CD4-positive, alpha-beta T cell treated with Interleukin-15 for 4 hours (primary cell): ENCODE data around the gene SLC19A1.
"Not testable (repeated sequence)": the region's sequence is repeated elsewhere in the genome, so short reads cannot be mapped to it uniquely, and the experiment has no call there.

ENCODE experiments used
- DNase-seq: peaks from one replicate; pipeline ENCODE4 v3.0.0-alpha.2; 2020; ENCODE audit warnings: low spot score

Gene SLC19A1

DNA sequence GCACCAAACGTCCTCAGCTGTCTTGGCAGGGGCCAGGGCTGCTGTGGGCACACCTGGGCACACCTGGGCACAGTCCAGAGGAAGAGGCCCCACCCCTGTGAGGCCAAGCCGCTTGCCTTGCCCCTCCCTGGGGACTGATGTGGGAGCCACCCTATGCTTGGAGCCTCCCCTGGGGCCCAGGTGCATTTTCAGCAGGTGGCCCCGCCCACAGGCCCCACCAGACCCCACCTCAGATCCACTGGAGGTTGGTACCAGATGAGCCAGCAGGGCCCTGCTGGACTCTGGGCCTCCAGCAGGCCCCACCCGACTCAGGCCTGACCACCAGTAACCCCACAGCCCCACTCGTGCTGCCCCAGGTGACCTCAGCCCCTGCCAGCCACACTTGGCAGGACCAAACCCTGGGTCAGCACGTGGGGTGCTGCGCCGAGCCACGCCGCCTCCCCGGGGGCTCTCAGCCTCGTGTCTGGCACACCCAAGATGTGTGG lies 8.8 kb downstream of the SLC19A1 start:
- DNase-seq: no peak

DNA sequence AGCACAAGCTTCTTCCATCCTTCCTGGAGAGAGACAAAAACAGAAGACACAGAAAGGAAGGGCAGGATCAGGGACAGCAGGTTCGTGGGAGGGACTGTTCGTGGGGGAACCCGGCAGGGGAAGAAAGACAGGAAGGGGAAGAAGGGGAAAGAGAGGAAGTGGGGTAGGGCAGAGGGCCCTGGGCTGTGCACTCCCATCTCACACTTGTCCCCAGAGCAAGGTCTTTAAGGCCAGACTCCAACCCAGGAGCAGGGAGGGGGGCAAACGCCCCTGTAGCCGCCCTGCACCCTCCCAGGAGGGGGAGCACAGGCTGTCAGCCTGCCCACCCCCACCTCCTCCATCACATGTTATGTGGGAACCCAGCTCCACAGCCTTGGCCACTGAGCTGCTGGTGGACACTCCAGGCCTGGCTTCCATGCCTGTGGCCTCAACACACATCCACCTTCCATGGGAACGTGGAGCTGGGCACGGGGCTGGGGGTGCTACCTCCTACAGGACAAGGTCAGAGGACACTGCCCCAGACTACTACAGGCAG lies 9.3 kb downstream of the SLC19A1 start:
- no peak for DNase-seq

DNA sequence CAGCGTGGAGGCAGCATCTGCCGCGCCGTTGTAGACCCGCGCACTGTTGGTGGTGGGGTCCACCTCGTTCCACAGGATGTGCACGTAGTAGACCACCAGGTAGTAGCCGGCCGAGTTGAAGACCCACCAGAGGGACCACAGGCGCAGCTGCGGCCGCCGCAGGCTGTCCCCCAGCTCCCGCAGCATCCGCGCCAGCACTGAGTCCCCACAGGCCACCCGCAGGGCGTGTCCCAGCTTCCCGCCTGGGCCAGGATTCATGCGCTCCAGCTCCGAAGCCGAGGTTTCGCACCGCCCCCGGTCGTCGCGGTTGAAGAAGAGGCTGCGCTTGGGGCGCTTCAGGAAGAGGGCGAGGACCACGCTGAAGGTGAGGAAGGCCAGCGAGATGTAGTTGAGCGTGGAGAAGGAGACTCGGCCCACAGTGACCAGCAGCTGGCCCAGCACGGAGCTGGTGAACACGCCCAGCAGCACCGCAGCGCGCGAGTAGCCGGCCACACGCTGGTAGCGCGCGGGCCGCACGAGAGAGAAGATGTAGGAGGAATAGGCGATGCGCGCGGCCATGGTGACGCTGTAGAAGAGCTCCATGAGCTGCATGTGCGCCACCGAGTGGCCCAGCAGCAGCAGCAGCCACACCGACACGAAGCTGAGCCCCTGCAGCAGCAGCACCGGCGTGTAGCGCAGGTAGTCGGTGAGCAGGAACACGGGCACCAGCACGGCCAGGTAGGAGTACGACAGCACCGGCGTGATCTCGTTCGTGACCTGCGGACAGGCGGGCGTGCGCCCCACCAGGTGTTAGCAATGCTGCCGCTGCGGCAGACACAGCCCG lies 10.6 kb downstream of the SLC19A1 start:
- DNase-seq: no peak

DNA sequence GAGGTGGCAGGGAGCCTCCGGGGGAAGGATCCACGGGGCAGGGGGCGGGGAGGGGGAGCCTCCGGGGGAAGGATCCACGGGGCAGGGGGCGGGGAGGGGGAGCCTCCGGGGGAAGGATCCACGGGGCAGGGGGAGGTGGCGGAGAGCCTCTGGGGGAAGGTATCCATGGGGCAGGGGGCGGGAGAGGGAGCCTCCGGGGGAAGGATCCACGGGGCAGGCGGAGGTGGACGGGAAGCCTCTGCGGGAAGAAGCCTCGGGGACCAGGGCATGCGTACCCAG lies 11.2 kb downstream of the SLC19A1 start:
- not testable (repeated sequence) for DNase-seq

DNA sequence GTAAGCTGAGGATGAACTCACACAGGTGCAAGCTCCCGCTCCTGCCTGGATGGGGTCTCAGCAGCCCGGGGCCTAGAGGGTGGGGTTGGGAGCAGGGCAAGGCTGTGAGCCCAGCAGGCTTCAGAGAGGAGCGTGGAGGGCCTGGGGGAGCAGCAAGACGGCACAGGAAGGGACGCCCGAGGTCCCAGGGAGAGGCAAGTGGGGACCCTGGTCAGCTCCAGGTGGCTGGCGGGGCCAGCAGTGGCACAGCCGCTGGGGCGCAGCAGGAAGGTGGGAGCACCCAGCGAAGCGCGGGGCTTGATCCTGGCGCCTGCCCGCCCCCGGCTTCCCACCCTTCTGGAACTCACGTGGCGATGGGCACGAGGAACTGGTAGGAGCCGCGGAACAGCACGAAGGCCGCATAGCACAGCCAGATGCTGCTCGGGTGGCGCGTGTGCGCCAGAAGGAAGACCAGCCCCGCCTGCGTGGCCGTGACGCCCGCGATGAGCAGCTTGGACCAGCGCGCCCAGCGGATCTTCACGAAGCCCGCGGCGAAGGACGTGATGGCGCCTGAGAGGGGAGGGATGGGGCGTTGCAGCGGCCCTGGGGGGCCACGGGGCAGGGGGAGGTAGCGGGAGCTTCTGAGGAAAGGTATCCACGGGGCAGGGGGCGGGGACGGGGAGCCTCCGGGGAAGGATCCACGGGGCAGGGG lies 11.7 kb downstream of the SLC19A1 start:
- no peak for DNase-seq

DNA sequence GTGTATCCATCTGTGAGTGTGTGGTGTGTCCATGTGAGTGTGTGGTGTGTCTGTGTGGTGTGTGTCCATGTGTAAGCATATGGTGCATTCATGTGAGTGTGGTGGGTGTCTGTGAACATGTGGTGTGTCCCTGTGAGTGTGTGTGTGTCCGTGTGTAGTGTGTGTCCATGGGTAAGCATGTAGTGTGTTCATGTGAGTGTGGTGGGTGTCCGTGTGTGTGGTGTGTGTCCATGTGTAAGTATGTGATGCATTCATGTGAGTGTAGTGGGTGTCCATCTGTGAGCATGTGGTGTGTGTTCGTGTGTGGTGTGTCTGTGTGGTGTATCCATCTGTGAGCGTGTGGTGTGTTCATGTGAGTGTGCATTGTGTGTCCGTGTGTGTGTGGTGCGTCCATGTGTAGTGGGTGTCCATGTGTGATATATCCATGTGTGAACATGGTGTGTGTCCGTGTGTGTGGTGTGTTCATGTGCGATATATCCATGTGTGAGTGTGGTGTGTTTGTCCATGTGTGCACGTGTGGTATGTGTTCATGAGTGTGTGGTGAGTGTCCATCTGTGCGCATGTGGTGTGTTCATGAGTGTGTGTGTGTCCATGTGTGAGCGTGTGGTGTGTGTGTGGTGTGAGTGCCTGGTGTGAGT lies 12.3 kb downstream of the SLC19A1 start:
- DNase-seq: no peak

DNA sequence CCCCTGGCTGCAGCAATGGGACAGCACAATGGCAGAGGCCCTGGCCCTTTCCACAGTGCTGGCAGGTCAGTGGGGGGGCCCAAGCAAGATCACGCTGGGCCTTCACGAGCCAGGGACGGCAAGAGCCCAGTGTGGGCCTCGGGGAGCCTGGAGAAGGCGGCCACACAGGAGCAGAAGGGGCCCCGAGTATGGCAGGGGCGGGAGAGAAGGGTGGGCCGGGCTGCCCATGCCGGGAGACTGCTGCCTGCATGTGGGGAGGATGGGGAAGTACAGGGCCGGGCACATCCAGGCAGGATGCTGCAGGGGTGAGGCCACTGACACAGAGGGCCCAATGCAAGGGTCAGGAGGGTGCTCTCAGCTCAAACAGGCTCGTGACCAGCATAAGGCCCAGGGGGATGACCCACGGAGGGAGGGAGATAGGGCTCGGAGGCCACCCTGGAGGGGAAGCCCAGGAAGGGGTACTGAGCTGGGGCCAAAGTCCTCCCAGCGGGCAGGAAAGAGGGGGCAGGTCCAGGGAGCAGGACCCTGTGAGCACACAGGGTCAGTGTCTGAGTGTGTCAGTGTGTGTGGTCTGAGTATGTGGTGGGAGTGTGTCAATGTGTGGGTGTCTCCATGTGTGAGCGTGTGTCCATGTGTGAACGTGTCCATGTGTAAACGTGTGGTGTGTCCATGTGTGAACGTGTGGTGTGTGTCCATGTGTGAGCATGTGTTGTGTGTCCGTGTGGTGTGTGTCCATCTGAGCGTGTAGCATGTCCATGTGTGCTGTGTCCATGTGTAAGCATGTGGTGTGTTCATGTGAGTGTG lies 13.1 kb downstream of the SLC19A1 start:
- no peak for DNase-seq

DNA sequence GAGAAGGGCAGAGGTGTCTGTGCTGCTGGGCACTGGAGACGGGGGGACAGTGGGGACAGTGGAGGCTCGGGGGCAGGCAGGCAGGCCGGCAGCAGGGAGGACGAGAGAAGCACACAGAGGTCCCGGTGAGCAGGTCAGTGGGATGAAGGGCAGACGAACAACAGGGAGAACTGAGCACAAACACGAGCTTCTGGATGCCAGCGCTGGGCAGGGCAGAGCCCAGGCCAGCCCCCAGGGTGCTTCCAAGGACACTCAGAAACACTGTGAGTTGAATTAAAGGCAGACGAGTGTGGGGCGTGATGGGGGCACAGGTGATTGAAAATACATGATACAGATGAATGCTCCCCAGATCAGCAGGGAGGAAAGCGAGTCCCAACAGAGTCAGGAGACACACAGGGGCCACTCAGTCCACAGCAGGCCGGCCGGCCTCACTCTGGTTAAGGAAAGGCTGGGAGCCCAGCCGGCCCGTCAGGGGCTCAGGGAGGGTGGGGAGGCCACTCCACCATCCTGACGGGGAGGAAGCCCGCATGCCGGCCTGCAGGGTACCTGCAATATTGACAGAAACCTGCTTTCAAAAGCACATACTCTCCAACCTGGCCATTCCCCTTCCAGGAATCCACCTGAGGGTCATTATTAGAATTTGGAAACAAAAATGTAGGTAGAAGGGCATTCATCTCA lies 14.1 kb downstream of the SLC19A1 start:
- DNase-seq: no peak

DNA sequence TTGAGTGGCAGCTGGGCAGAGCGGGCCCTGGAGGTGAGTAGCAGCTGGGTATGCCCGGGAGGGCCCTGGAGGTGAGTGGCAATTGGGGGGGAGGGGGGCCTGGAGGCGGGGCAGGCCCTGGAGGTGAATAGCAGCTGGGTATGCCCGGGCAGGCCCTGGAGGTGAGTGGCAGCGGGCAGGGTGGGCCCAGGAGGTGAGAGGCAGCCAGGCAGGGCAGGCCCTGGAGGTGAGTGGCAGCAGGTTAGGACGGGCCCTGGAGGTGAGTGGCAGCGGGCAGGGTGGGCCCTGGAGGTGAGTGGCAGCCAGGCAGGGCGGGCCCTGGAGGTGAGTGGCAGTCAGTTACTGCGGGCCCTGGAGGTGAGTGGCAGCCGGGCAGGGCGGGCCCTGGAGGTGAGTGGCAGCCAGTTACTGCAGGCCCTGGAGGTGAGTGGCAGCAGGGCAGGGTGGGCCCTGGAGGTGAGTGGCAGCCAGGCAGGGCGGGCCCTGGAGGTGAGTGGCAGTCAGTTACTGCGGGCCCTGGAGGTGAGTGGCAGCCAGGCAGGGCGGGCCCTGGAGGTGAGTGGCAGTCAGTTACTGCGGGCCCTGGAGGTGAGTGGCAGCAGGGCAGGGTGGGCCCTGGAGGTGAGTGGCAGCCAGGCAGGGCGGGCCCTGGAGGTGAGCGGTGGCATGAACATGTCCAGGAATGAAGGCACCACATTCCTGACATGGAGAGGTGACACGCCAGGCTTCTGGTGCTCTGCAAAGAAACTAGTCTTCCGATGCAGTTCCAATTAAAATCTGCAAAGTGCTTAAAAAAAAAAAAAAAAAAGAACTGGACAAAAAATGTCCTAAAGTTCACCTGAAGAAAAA lies 14.9 kb downstream of the SLC19A1 start:
- not testable (repeated sequence) for DNase-seq

DNA sequence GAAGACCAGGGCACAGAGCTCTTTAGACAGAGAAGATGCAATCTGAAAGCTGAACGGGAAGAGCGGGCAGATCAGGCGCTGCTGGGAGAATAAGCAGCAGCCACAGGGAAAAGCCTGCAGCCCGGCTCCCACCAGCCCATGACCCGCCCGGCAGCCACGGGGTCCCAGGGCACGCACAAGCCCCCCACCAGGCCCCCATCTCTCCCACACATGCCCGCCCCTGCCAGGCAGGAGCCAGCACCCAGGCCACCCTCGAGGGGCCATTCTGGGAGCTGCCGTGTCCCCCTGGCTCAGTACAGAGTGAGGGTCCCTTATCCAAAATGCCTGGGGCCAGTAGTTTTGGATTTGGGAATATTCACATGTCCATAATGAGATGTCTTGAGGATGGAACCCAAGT lies 16.3 kb downstream of the SLC19A1 start:
- DNase-seq: no peak

DNA sequence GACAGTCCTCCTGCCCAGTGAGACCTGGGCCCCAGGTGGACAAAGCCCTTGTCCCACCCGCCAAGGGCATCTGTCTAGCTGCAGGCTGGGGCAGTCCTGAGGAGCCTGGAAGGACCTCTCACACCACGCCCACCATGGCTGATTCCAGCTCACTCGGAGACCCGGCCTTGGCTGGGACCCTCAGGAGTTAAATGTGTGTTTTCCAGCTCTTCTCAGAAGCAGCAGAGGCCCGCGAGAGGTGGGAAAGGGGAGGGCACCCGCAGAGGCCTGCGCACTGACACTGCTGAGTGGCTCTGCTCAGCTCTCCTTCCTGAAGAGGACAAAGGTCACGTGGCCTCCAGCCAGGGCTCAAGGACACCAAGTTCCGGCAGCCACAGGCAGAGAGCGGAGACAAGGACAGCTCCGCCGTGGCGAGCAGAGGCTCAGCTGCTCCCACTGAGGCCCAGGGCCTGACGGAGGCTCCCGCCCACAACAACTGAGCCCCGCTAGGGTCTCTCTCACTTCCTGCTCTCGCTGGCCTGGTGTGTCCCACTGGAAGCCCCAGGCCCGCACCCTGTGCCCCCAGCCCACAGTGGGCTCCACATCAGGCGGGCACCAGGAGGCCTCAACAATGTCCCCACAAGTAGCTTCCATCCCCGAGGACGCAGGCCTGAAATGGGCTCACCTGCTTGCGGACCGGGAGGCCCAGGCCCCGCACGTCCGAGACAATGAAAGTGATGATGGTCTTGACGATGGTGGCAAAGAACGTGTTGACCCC lies 16.9 kb downstream of the SLC19A1 start:
- no peak for DNase-seq

DNA sequence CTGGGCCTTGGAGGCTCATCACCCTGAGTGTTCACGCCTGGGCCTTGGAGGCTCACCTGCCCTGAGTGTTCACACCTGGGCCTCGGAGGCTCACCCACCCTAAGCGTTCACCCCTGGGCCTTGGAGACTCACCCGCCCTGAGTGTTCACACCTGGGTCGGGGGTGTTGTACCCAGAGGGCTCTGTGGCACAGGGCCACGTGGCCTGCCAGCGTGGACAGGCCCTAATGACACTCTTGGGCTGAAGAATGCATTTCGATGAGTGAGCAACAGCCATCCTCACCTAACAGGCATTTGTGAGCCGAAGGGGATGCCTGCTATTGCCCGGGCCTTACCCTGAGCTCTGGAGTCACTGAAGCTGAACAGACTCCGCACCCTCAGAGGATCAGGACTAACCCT lies 17.5 kb downstream of the SLC19A1 start:
- DNase-seq: no peak

DNA sequence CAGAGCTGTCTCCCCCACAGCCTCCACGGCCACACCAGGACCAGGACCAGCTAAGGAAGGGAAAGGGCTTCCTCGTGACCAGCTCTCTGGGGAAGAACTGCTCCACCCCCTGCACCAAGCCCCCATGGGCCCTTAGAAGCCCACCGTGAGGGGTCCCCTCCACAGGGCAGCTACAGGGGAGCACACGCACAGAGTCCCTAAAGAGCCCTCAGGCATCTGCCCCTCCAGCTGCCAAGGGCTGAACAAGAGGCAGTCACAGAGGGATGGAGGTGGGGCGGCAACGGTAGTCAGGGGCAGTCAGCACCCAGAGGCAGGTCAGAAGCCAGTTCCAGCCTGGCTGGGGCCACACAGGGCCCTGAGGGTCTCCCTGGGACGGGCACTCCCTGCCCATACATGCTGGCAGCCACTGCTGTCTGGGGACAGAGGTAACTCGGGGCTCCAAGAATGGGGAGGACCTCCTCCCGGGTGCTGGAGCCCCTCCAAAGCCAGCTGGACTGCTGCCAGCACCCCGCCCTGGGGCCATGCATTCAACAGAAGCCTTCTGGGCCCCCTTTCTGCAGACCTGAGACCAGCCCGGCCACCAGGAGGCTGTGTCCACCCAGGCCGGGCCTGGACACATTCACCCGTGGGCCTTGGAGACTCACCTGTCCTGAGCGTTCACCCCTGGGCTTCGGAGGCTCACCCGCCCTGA lies 18.7 kb downstream of the SLC19A1 start:
- no peak for DNase-seq

DNA sequence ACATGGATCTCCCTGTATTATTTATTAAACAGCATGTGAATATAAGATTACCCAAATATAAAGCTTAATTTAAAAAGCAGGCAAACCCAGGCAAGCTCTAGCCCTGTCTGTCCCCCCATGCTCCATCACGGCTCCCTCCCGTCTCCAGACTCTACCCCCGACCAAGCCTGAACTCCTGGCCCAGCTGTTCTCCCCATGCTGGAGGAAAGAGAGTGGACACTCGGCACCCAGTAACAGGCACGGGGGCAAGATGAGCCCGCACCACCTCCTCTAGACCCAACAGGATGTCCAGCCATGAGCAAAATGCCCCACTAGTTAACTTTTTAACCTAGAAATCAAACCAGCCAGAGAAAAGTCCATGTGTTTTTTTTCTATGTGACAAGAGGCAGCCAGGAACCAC lies 19.3 kb downstream of the SLC19A1 start:
- DNase-seq: no peak

DNA sequence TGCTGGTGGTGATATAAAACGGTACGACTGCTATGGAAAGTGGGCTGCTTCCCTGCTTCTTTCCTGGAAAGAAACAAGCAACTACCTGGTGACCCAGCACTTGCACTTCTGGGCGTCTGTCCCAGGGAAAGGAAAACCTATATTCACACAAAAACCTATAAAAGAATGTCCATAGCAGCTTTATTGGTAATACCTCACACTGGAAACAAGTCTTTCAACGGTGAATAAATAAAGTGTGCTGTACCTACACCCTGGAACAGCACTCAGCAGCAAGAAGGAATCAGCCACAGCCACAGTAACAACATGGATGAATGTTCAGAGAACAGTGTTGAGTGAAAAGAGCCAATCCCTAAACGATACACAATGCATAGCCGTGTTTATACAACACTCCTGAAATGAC lies 19.9 kb downstream of the SLC19A1 start:
- DNase-seq: no peak

DNA sequence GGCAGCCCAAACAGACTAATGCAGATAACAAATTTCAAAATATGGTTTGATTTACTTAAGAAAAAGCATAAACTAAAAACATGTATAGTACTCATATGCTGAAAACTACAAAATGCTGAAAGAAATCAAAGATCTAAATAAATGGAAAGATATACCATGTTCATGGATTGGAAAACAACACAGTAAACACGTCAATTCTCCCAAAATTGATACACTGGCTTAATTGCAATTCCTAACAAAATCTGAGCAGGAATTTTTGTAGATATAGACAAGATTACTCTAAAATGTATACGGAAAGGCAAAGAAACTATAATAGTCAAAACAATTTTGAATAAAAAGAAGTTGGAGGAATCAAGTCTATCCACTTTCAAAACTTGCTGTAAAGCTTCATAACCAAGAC lies 21.0 kb downstream of the SLC19A1 start:
- no peak for DNase-seq

DNA sequence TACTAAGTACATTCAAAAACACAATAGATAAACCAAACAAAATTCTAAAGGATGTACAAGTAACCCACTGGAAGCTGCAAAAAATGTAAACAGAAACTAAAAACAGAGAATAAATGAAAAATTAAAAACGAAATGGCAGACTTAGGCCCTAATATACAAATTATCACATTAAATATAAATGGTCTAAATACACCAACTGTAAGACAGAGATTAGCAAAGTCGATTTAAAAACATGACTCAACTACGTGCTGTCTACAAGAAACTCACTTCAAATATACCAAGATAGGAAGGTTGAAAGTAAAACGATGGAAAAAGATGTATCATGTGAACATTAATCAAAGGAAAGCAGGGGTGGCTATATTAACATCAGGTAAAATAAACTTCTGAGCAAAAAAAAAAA lies 23.1 kb downstream of the SLC19A1 start:
- no peak for DNase-seq

DNA sequence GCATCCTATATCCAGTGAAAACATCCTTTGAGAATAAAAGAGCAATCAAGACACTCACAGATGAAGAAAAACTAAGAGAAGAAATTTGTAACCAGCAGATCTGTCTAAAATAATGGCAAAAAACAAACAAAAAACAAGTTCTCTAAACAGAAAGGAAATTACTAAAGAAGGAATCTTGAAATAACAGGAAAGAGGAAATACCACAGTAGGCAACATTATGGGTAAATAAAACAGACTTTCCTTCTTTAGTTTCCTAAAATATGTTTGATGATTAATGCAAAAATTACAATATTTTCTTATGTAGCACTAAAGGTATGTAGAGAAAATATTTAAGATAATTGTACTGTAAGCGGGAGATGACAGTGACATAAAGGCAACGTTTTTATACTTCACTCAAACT lies 23.5 kb downstream of the SLC19A1 start:
- DNase-seq: no peak
